GM18502 (cell line): ENCODE results near the gene COLEC11.
"Not testable (repeated sequence)": the region's sequence is repeated elsewhere in the genome, so short reads cannot be mapped to it uniquely, and the experiment has no call there.

Experiments
- ATAC-seq: cut with Tn5 transposase; IDR thresholded peaks from one replicate; pipeline ENCODE4 v1.9.1; 2021; ENCODE audit warnings: mild to moderate bottlenecking; ENCODE audit not compliant: unreplicated experiment, poor library complexity

Gene COLEC11

DNA sequence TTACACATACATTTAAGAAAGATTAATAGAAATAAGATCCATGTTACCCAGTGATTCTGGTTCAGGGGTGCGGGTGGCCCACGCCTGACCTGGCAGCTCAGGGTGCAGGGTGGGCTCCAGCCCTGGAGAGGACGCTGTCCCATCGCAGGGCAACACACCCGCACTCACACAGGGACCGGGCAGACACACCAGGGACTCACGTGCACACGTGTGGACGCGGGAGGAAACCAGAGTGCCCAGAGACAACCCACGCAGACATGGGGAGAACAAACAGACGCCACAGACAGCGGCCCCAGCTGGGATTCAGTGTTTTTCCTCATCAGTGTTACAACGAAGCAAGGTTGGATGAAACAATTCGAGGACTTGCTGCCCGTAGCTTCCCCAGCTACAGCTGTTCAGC is 54.7 kb downstream of the COLEC11 start:
- ATAC-seq: no peak

DNA sequence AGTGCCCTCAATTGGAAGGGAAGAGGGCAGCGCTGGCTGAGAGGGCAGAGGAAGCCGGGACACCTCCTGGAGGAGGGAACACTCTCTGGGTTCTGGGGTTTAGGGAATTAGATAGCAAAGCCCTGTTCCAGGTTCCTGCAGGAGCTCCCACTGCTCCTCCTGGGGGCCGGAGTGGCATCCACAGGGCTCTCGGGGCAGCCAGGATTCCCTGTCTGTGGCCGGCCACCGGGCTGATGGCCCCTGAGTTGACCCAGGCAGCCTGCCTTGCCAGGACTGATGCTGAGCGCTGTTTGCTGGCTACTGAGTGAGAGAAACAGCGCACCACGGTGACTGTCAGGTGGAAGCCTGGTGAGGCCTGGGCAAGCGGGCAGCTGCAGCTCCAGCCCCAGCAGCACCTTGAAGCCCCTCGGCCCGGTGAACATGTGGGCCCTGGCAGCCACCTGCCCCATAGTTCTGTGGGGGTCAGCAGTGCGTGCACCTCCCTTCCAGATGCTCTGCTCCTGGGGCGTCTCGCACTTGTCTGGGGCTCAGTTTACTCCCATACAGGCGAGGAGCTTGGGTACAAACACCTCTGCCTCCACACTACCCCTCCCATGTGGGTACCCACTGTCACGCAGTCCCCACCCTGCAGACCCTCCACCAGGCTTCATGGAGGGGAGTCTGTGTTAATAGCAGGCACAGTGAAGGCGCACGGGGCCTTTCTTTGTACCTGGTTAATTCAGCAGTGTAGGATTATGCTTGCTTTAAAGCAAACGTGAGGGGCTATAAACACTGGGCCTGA is 55.4 kb downstream of the COLEC11 start:
- ATAC-seq: no peak

DNA sequence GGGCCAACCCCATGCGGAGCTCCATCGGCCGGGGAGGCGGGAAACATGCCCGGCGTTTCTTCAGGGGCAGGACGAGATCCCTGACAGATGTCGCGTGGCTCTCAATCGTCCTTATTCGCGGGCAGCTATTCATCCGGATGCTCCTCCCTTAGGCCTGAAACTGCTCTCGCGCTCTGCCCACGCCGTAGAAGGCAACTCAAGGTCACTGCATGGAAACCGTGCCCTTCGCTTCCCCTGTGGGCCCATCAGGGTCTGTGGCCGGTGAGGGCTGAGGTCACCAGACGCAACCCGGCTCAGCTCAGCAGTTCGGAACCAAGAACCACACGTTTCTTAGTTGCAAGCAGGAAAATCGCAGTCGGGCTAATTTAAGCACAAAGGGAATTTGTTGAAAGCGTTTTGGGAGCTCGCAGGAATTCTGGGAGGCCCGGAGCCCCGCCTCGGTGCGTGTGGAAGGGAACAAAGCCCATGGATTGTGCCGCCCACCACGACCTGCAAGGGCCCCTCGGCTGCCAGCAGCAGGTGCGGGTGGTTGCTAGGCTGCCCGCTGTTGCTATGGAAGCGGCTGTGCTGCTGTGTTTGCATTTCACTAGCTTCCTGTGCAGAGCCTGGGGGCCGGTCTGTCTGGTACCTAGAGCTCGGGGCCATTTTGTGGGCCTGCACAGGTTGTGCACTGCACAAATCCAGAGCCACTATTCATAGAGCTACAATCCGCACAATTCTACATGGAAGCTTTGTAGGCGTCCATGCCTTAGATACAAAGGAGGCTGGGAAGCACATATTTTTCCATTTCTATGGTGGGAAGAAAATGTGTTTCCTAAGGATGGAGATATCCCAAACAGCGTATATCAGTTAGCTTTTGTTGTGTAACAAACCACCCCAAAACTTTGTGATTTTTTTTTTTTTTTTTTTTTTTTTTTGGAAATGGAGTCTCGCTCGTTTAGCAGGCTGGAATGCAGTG is 57.1 kb downstream of the COLEC11 start:
- peak; percentile 92 for ATAC-seq

DNA sequence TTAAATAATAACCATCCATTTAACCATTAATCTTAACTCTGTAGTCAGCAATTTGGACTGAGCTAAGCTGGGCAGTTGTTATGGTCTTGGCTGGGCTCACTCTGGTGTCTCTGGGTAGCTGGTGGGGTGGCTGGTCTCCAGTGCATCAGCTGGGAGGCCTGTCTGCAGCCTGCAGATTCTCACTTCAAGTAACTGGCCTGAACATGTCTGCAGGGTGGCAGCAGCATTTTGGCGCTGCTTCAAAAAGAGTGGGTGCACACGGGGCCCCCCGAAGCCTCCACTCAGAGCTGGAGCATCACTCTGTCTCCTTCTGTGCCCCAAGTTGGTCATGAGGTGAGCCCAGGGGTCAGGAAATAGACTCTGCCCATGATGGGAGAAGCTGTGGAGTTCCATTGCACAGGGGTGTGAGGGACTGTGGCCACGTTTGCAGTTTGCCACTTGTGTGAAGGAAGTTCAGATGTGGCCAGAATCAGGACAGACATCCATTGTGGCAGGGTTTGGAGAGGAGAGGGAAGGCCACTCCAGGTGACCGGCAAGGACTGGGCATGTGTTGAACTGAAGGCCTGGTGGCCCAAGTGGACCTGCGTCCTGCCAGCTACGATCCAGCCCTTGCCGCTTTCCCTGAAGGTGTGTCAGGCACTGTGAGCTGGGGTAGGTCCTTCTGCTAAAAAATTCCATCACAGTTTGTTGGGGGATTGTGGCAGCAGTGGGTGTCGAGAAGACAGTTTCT is 58.1 kb downstream of the COLEC11 start:
- ATAC-seq: no peak

DNA sequence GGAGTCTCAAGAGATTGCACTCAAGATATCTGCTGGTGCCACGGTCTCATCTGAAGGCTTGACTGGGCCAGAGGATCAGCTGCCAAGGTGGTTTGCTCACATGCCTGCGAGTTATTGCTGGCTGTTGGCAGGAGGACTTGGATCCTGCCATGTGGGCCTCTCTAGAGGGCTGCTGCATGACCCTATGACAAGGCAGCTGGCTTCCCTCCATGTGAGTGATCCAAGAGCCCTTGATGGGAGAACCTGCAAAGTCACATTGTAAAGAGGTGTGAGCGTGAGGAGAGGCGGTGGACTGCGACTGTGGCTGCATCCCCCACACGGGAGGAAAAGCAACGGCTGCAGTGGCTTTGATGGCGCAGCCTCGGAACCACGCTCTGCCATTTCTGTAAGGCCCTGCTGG is 59.1 kb downstream of the COLEC11 start:
- ATAC-seq: no peak

DNA sequence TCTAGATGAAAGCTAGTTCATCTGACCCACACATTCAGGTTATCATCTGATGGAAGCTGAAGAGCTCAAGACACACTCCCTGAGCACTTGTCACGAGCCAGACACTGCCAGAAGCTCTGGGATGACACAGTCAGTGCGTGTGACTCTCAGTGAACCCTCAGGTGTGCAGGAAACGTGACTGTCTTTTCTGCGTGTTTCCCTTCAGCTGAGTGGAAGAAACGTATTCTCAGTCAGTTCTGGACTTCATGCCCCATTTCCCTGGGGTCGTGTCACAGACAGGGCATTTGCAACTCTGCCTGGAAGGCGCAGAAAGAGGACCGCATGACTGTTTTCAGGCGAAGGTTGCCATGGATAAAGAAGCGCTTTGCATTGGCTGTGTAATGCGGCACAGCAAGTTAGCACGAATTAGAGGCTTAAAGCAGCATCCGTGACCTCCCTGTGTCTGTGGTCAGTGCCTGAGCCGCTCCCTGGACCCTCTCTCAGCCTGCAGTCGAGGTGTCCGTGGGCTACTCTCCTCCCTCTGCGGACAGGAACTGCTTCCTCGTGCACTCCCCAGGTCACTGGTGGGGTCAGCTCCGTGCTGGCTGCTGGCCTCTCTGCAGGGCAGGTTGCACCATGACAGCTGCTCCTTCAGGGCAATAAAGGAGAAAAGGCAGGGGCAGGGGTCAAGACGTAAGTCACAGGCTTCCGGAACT is 59.8 kb downstream of the COLEC11 start:
- no peak for ATAC-seq

DNA sequence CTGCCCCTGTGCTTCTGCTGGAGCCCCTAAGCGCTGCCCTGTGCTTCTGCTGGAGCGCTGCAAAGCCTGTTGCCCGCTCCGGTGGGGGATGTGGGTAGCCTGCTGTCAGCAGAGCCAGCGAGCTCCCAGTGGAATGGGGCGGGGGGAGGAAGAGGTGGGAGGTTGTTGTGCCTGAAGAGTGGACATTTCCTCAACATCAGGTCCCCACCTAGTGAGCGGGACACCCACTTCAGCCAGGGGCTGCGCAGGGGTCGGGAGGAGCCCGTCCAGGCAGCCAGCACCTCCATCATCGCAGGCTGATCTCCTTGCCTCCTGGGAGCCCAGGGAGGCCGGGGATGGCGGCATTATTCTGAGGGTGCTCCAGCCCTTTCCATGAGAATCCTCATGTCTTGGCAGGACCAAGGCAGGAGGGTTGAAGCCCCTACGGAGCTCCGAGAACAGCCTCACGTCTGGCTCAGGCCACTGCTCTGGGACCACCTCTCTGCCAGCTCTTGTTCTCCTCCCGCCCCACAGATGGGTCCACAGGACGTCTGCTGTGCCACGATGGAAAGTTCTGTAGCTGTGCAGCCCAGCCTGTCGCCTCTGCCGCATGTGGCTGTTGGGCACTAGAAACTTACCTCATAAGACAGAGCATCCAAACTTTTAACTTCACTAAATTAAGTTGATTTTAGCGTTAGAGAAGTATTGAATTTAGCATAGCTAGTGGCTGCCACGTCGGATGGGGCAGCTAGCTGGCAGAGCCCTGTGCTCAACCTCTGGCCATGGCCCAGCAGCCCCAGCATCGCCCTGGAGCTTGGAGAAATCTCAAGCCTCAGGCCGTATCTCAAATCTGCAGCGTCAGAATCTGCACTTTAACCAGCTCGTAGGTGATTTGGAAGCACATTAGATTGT is 61.2 kb downstream of the COLEC11 start:
- no peak for ATAC-seq

DNA sequence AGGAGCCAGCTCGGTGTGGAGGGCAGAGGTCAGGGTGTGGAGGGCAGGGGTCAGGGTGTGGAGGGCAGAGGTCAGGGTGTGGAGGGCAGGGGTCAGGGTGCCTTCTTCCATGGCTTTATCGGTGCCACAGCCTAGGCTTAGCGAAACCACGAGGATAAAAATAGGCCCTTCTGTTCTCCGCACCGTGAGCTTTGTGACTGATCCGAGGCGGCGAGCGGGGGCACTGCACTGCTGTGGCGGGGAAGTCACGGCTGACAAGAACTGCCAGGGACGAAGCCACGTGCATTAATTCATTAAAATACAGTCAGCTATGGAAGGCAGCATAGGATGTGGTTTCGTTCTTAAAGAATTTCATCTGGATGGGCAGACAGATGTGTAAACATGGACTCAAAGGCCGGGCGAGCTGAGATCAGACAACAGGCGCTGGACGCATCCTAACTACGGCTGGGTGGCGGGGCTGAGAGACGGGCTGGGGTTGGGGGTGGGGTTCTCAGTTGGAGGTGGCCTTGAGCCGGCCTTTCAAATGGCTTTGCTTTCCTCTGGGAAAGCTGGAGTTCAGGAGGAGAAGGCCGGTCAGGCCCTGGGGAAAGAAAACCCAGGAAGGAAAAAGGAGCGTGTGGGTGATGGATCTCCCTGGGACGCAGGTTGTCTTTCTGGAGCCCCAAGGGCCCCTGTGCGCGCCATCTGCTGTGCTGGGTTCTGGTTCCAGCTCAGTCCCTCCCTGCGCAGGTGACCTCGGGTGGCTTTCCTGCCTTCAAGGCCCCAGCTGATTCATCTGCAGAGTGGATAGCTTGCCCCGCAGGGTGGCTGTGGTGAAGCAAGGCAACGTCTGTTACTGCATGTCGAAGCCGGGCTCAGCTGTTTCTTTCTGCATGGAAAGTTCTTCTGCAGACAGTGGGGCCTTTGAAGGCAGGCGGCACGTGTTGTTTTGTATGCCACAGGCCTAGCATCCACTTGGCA is 62.1 kb downstream of the COLEC11 start:
- ATAC-seq: no peak

DNA sequence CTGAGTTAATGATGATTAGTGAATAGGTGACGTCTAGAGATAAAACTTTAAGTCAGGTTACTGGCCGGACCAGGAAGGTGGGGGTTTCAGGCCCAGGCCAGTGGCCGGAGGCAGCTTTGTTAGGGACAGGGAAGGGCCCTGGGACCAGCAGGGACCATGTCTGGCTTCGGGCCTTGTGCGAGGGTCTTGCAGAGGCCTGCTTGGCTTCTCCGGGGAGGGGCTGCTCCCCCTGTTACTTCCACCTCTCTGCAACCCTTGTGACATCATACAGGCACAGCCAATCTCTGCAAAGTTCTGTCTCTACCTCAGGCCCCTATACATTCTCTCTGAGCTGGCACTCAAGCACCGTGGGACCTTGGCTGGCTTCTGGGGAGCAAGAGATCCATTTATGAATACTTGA is 63.0 kb downstream of the COLEC11 start, which contains the start of gene ALLC:
ALLC (plus strand) TSS at position 320 of the 400 bp plus-strand sequence. CDS start 12,958 bp downstream, outside the sequence.
- ATAC-seq: no peak

DNA sequence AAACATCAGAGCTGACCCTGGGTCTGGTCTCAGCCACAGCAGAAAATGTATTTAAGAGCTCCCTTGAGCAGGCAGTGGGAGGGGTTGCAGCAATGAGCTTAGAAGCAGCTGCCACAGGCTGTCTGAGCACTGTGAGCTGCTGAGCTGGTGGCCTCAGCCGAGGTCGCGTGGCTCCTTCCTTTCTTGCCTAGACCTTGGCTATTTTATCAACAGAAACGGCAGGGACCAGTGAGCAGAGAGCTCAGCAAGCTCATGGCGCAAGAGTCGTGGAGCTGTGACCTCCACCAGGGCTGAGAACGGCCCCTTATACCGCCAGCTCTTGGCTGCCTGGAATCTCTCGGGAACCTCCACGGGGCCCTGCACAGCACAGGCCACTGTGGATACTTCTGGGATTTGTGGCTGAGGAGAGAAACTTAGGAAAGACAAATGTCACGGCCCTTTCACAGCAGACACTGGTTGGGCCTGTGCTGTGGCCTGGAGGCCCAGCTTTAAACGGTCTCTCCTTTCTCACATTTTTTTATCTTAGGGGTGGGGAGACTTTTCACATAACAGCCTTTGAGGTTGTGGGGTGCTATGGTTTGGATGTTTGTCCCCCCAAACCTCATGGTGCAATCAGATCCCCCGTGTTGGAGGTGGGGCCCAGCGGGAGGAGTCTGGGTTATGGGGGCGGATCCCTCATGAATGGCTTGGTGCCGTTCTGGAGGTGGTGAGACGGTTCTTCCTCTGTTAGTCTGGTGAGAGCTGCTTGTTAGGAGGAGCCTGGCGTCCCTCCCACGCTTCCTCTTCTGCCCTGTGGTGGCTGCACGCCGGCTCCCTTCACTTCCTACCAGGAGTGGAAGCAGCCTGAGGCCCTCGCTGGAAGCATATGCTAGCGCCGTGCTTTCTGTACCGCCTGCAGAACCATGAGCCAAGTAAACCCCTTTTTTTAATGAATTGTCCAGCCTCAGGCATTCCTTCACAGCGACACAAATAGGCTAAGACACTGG is 64.8 kb downstream of the COLEC11 start:
- no peak for ATAC-seq

DNA sequence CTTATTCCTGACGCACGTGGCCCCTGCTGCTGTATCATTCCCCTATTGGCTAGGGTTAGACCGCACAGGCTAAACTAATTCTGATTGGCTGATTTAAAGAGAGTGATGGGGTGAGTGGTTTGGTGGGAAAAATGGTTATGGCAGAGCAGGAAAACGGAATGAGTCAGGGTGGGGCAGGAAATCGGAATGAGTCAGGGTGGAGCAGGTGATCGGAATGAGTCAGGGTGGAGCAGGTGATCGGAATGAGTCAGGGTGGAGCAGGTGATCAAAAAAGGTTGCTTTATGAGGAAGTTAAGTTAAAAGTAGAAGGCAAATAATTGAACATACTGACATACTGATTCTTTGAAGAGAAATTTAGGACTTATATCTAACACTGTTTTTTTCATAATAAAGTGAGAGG is 65.7 kb downstream of the COLEC11 start:
- ATAC-seq: not testable (repeated sequence)

DNA sequence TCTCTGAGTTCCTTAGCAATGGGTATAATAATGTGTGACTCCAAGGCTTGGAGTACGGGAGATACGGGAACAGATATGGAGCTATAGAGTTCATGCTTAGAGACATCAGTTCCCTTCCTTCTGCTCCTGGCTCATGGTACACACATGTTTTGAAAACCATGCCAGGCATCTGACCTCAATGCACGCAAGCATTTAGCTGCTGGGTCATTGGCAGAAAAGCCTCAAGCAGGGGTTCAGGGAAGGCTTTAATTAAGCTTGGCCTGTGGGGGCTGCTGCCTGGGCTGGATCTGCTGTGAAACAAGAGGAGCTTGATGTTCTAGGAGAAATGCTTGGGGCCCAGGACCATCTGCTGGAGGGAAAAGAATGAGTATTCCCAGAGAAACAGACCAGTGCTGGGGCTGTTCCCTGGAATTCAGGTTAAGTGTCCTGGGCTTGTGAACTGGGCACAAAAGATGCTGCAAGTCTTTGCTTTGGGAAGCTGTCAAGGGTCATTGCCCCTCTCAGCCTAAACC is 66.3 kb downstream of the COLEC11 start:
- no peak for ATAC-seq

DNA sequence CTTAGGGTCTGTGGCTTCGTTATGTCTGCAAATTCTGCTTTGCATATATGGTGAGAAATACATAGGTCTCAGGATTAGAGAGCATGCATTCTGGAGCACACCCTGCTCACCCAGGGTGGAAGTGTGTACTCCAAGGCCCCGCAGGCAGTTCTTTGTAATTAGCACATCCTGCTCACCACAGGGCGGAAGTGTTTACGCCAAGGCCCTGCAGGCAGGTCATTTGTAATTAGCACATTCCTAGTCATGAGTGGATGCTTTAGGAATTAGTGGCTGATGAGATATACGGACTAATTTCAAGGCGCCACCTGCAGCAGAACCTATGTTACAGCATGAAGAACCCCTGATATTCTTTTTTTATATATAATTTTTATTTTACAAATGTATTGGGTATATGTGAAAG is 67.3 kb downstream of the COLEC11 start:
- no peak for ATAC-seq

DNA sequence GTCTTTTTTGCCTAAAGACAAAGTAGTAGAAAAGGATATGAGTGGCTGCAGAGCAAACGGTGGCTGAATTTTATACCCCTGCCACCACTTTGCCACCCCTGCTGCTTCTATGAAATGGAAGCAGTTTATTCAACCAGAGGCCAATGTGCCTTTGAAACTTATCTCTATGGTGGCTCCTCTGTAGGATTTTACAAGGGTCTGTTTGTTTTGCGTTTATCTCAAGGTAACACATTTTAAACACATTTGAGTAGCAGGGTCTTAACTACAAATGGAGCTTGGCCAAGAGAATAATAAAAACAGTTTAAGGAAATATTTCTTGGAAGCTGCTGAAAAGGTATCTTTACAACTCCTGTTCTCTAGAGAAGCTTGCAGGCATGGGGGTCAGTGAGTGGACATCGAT is 69.2 kb downstream of the COLEC11 start:
- no peak for ATAC-seq

DNA sequence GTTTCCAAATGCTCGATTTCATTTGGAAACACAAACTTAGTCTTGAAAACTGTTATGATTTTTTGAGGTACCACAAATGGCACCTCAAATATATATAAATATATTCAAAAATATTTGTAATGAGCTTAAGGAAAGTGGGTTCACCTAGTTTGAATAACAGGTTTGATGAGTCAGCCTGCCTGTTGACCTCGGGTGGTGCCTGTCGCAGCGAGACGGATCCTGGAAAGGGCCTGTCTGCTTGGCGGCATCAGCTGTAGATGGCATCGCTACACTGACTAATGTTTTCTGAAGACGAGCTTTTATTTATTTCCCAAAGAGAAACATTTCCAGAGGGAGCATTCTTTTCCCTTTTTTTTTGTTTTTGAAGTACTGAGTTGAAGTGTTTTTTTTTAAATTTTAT is 70.0 kb downstream of the COLEC11 start:
- ATAC-seq: no peak

DNA sequence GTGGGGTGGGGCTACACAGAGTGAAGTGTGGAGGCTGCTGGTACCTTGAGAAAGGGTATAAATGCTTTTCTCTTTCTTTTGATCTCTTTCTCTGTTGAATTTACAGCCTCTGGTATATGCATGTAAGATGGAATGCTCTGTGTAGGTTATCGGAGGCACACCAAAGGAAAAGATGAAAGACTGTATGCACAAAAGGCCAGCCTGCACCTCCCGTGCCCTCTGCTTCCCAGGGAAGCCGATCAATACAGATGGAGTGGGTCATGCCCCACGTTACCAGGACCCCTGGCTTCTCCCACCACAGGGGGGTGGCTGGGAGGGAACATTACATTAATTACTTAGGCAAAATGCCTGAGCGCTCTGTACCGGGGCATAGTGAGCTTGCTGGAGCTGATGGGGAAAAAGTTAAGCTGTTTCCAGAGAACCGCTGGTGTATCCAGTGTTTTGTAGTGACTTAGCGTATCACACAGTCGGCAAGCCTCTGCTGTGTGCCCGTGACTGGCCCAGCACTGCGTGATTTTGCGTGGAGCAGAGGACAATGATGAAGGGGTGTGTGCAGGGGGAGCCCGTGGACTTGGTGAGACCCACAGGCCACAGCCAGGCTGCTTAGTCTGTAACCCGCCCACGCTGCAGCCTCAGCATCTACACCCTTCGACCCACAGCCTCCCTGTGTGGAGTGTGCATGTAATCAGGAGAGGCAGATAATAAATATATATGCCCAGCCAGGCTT is 71.1 kb downstream of the COLEC11 start:
- ATAC-seq: no peak
